Fibroblast of lung (primary cell): ENCODE data around the gene SLC6A17.

ENCODE experiments used
- CTCF ChIP-seq, 2 donors: IDR thresholded peaks in 1 of 2; conservative IDR thresholded peaks in 1 of 2; 1 replicate in 1 of 2; 2 replicates in 1 of 2; pipeline ENCODE4 v1.5.1; 2011 to 2012; ENCODE audit warnings: low read length in 2 of 2, control low read depth in 1 of 2, inconsistent platforms in 1 of 2, low read depth in 1 of 2, mild to moderate bottlenecking in 1 of 2
- EZH2 ChIP-seq: IDR thresholded peaks from 2 replicates; pipeline ENCODE4 v1.5.1; 2012; ENCODE audit warnings: low read length, control low read depth, mild to moderate bottlenecking; ENCODE audit errors: missing control alignments

- TF ChIP-seq CTCF (conservative IDR thresholded peaks at IDR 0.05 in 1 of 2, IDR thresholded peaks at IDR 0.05 in 1 of 2; ENCODE audit: low read depth in 1 of 2, low read length in 2 of 2) (no peak), EZH2 (no peak)
Measured at GRCh38 chr1:110218739-110219138, 68.4 kb downstream of the SLC6A17 start.
